Activated gamma-delta T cell (primary cell): ENCODE data around the gene LHFPL6.

Experiments used
- DNase-seq: peaks from one replicate; lab custom pipeline; 2025; lab: John Stamatoyannopoulos, UW

The LHFPL6 gene

GRCh38 chr13:39298951-39299350 is 304.0 kb downstream of the LHFPL6 start:
- DNase-seq: no peak

GRCh38 chr13:39297664-39298171 is 305.3 kb downstream of the LHFPL6 start:
- no peak for DNase-seq

GRCh38 chr13:39297023-39297422 is 306.0 kb downstream of the LHFPL6 start:
- DNase-seq: no peak

GRCh38 chr13:39296193-39296592 is 306.8 kb downstream of the LHFPL6 start:
- no peak for DNase-seq
